ENCODE results near the gene TAOK3.

The TAOK3 gene

DNA sequence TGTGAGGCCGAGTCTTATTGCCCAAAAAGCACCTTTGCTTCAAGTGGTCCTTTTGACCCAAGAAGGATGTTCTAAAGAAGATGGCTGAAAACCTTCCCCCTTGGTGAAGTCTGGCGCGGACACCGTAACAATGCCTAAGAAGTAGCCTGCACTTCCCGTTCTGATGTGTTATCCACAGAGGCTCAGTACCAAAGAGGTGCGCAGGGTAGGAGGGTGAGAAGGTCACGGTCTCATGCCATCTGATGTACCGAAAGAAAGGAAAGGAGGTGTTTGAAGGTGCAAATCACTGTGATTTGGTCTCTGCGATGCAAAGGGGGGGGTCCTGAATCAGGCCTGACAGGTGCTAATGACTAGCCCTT lies 226.9 kb downstream of the TAOK3 start:
- no peak for DNase-seq (ENCODE audit: low read depth, low spot score)
- H3K4me3 ChIP-seq (ENCODE audit: low read depth, low read length), result no peak overlapping the region
- TF ChIP-seq, protein P1, sequence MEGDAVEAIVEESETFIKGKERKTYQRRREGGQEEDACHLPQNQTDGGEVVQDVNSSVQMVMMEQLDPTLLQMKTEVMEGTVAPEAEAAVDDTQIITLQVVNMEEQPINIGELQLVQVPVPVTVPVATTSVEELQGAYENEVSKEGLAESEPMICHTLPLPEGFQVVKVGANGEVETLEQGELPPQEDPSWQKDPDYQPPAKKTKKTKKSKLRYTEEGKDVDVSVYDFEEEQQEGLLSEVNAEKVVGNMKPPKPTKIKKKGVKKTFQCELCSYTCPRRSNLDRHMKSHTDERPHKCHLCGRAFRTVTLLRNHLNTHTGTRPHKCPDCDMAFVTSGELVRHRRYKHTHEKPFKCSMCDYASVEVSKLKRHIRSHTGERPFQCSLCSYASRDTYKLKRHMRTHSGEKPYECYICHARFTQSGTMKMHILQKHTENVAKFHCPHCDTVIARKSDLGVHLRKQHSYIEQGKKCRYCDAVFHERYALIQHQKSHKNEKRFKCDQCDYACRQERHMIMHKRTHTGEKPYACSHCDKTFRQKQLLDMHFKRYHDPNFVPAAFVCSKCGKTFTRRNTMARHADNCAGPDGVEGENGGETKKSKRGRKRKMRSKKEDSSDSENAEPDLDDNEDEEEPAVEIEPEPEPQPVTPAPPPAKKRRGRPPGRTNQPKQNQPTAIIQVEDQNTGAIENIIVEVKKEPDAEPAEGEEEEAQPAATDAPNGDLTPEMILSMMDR (IDR thresholded peaks at IDR 0.05; ENCODE audit: low read depth, low read length), result no peak
- in situ Hi-C loops (cut with HindIII; ENCODE audit: low sequenced_read_pairs), result no loop called here

DNA sequence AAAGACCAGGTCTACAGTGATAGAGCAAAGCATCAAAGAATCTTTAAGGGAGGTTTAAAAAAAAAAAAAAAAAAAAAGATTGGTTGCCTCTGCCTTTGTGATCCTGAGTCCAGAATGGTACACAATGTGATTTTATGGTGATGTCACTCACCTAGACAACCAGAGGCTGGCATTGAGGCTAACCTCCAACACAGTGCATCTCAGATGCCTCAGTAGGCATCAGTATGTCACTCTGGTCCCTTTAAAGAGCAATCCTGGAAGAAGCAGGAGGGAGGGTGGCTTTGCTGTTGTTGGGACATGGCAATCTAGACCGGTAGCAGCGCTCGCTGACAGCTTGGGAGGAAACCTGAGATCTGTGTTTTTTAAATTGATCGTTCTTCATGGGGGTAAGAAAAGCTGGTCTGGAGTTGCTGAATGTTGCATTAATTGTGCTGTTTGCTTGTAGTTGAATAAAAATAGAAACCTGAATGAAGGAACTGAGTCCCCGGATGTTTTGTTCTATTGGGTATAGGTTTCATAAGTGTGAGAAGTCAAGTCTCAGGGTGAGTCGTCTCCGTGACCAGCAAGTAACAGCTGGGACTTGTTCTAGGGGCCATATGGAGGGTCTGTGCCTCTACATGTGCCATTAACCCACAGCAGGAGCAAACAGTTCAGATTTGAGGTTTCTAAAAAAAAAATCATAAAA lies 227.5 kb downstream of the TAOK3 start:
- in situ Hi-C loops (cut with HindIII; ENCODE audit: low sequenced_read_pairs), result no loop called here
- TF ChIP-seq, protein P1 (IDR thresholded peaks at IDR 0.05; ENCODE audit: low read depth, low read length), result no peak
- no peak overlapping the region for H3K4me3 ChIP-seq (ENCODE audit: low read depth, low read length)
- no peak for DNase-seq (ENCODE audit: low read depth, low spot score)

DNA sequence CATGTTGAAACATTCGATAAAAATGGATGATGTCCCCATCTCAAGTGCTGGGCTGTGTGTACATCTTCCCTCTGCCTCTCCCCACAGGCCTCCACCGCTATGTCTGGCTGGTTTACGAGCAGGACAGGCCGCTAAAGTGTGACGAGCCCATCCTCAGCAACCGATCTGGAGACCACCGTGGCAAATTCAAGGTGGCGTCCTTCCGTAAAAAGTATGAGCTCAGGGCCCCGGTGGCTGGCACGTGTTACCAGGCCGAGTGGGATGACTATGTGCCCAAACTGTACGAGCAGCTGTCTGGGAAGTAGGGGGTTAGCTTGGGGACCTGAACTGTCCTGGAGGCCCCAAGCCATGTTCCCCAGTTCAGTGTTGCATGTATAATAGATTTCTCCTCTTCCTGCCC lies 228.2 kb downstream of the TAOK3 start:
- H3K4me3 ChIP-seq (ENCODE audit: low read depth, low read length), result no peak overlapping the region
- in situ Hi-C loops (cut with HindIII; ENCODE audit: low sequenced_read_pairs), result no loop called here
- no peak for DNase-seq (ENCODE audit: low read depth, low spot score)
- TF ChIP-seq, protein P1 (IDR thresholded peaks at IDR 0.05; ENCODE audit: low read depth, low read length), result no peak

DNA sequence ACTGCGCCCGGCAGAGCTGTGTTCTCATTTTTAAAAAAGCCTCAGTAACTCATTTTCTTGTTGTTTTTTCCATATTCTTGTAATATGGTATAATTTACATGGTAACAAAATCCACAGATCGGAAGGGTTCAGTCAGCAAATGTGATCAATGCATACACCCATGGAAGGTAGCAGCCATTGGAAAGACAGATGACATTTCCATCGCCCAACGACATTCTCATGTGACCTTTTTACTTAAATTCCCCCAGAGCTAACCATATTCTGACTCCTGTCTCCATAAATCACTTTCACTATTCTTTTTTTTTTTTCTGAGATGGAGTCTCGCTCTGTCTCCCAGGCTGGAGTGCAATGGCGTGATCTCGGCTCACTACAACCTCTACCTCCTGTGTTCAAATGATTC lies 231.9 kb downstream of the TAOK3 start:
- DNase-seq (ENCODE audit: low read depth, low spot score), result no peak
- in situ Hi-C loops (cut with HindIII; ENCODE audit: low sequenced_read_pairs), result no loop called here
- H3K4me3 ChIP-seq (ENCODE audit: low read depth, low read length), result no peak overlapping the region
- TF ChIP-seq, protein P1 (IDR thresholded peaks at IDR 0.05; ENCODE audit: low read depth, low read length), result no peak

DNA sequence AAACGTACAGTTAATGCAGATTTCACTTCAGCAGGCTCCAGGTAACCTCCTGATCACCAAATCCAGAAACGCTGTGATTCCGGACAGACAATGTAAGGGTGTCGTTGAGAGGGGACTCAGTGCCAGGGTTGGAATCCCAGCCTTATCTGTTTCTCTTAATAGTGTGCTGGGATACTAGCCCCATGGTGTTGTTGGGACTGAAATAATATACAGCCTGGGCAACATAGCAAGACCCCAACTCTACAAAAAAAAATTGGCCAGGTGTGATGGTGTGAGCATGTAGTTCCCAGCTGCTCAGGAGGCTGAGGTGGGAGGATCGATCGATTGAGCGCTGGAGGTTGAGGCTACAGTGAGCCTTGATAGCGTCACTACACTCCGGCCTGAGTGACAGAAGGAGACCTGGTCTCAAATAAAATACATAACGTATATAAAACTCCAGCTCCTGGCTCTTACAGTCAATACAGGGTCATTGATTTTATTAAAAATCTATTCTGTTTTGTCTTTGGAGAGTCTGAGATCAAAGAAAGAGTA lies 235.5 kb downstream of the TAOK3 start:
- TF ChIP-seq, protein P1 (IDR thresholded peaks at IDR 0.05; ENCODE audit: low read depth, low read length), result no peak
- peak overlapping the region; percentile 61 for H3K4me3 ChIP-seq (ENCODE audit: low read depth, low read length)
- DNase-seq (ENCODE audit: low read depth, low spot score), result no peak
- in situ Hi-C loops (cut with HindIII; ENCODE audit: low sequenced_read_pairs), result no loop called here

DNA sequence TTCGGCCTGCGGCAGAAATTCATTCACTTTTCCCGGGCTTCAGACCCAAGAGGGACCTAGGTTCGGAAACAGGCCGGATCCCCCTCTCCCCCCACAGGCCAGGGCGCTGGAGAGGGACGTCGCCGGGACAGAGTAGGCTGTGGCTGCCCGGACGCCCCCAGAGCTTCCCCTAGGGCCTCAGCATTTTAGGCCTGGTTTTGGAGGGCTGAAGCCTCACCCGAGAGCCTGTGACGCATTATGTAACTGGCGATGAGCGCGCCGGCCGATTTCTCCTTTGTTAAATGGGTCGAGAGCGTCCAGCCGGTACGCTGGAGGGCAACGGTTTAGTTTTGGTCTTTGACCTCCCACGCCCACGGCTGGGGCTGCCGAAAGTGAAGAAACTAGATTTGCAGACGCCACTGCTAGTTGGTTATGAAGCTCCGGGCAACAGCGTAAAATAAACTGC lies 236.1 kb downstream of the TAOK3 start:
- TF ChIP-seq, protein P1 (IDR thresholded peaks at IDR 0.05; ENCODE audit: low read depth, low read length), result no peak
- H3K4me3 ChIP-seq (ENCODE audit: low read depth, low read length), result peak overlapping the region; percentile 61
- peak; percentile 35 for DNase-seq (ENCODE audit: low read depth, low spot score)
- in situ Hi-C loops (cut with HindIII; ENCODE audit: low sequenced_read_pairs), result no loop called here

All from astrocyte of the spinal cord (primary cell).